Small intestine (tissue), 7 donors: ENCODE measurements around the gene TRIO. TPM values are rescaled to one million over a fixed set of nuclear protein-coding genes. Genes with fewer than 3 reads are reported as not detected.
"Not testable (repeated sequence)": the region's sequence is repeated elsewhere in the genome, so short reads cannot be mapped to it uniquely, and the experiment has no call there.

Experiments used
- DNase-seq, 2 donors: peaks; one replicate each; pipeline versions ENCODE4 v3.0.0 to v3.0.0-alpha.2; 2013
- FAIRE-seq: peaks from 2 replicates; lab custom pipeline; 2012; peaks lifted over from hg19 to GRCh38; lab: Jason Lieb, UNC
- H3K27ac ChIP-seq, 3 donors: one replicate each; pipeline ENCODE4 v1.5.1; 2013; ENCODE audit warnings: low read length in 2 of 3, mild to moderate bottlenecking in 2 of 3, control low read depth in 1 of 3, inconsistent platforms in 1 of 3, low read depth in 1 of 3, moderate library complexity in 1 of 3
- H3K27me3 ChIP-seq, 3 donors: one replicate each; pipeline ENCODE4 v1.6.1; 2013; ENCODE audit warnings: low read length in 3 of 3, inconsistent platforms in 1 of 3; ENCODE audit not compliant: control insufficient read depth in 3 of 3, insufficient read depth in 3 of 3
- H3K36me3 ChIP-seq, 3 donors: one replicate each; pipeline ENCODE4 v1.6.1; 2013; ENCODE audit warnings: low read length in 3 of 3, inconsistent platforms in 1 of 3, low read depth in 1 of 3, mild to moderate bottlenecking in 1 of 3, moderate library complexity in 1 of 3; ENCODE audit not compliant: control insufficient read depth in 3 of 3, insufficient read depth in 2 of 3
- H3K4me1 ChIP-seq, 3 donors: one replicate each; pipeline ENCODE4 v1.6.1; 2013; ENCODE audit warnings: low read length in 2 of 3, inconsistent platforms in 1 of 3, low read depth in 1 of 3, mild to moderate bottlenecking in 1 of 3, moderate library complexity in 1 of 3; ENCODE audit not compliant: control insufficient read depth in 3 of 3, insufficient read depth in 2 of 3
- H3K4me3 ChIP-seq, 3 donors: one replicate each; pipeline ENCODE4 v1.5.1; 2013; ENCODE audit warnings: low read length in 3 of 3, control low read depth in 1 of 3, inconsistent platforms in 1 of 3, low read depth in 1 of 3, mild to moderate bottlenecking in 1 of 3, moderate library complexity in 1 of 3
- H3K9me3 ChIP-seq, 2 donors: one replicate each; pipeline ENCODE4 v1.6.1; 2013; ENCODE audit warnings: low read depth in 1 of 2, low read length in 1 of 2; ENCODE audit not compliant: control insufficient read depth in 2 of 2, insufficient read depth in 1 of 2
- WGBS, 3 donors: extraction: QIAGEN DNeasy Blood & Tissue Kit; methylation state at CpG; one replicate each; pipeline ENCODE4 v1.1.7; 2013; 5-methylcytosine and 5-hydroxymethylcytosine counted together
- polyA plus RNA-seq, 4 donors: library from polyadenylated mRNA; stranded (reverse) in 3 of 4; unstranded in 1 of 4; fragments of 200-250 nt in 3 of 4; fragments of 120-200 nt in 1 of 4; gene quantifications; one replicate each; pipeline versions ENCODE4 v1.2.1 to v1.2.3, GENCODE V29; 2013
- donor health status: healthy with polysubstance abuse.
- donor health status: control.
- donor health status: control.
- donor health status: Bipolar disorder and iron deficiency.
- donor health status: healthy.

TRIO gene
- polyA plus RNA-seq, 4 donors: 13.2 to 50.8 (median 23.3) TPM

- Histone ChIP-seq H3K9me3 (peaks cover 0 to 37% of the 10 kb centered on the region in 2 donors), H3K4me1 (peaks cover 2 to 18% (median 6%) of the 10 kb centered on the region in 3 donors)
- DNase-seq, H3K36me3 ChIP-seq, H3K27me3 ChIP-seq, H3K4me3 ChIP-seq, FAIRE-seq, H3K27ac ChIP-seq: not testable (repeated sequence)
- 73 to 89% (median 86%) methylated on average over 3 of the region's 3 CpGs for WGBS, 3 donors
Observed at GRCh38 chr5:14554288-14554687, 411.1 kb downstream of the TRIO start.

GRCh38 chr5:14556015-14556414, 412.9 kb downstream of the TRIO start:
- Histone ChIP-seq H3K9me3 (peaks cover 0 to 37% of the 10 kb centered on the region in 2 donors), H3K4me1 (peaks cover 2 to 15% (median 6%) of the 10 kb centered on the region in 3 donors)

GRCh38 chr5:14557203-14557770, 414.1 kb downstream of the TRIO start:
- no peaks in the 10 kb centered on the region for H3K36me3 ChIP-seq
- no peaks in the 10 kb centered on the region for H3K27me3 ChIP-seq
- H3K4me1 ChIP-seq: peaks cover 2 to 14% (median 6%) of the 10 kb centered on the region in 3 donors
- peak; percentile 48 to 89 for DNase-seq
- 22 to 37% (median 26%) methylated on average over 8 of the region's 8 CpGs for WGBS, 3 donors
- H3K4me3 ChIP-seq: no peak overlapping the region
- FAIRE-seq: no peak
- H3K9me3 ChIP-seq: peaks cover 0 to 30% of the 10 kb centered on the region in 2 donors
- peak overlapping the region in 1 of 3 donors; percentile 83 for H3K27ac ChIP-seq

More at GRCh38 chr5:14556015-14556414, 412.9 kb downstream of the TRIO start:
- H3K36me3 ChIP-seq: no peaks in the 10 kb centered on the region
- H3K4me3 ChIP-seq: no peak overlapping the region
- 18 to 54% (median 34%) methylated on average over 2 of the region's 2 CpGs for WGBS, 3 donors
- H3K27me3 ChIP-seq: no peaks in the 10 kb centered on the region
- peak in 1 of 2 donors; percentile 81 for DNase-seq
- FAIRE-seq: no peak
- peak overlapping the region in 1 of 3 donors; percentile 62 for H3K27ac ChIP-seq

GRCh38 chr5:14557791-14558415, 414.8 kb downstream of the TRIO start:
- DNase-seq (peak; percentile 12 to 63), FAIRE-seq (no peak)
- Histone ChIP-seq H3K27ac (peak overlapping the region in 1 of 3 donors; percentile 43), H3K9me3 (peaks cover 0 to 27% of the 10 kb centered on the region in 2 donors), H3K4me3 (no peak overlapping the region), H3K4me1 (peaks cover 0 to 14% (median 6%) of the 10 kb centered on the region in 3 donors), H3K36me3 (no peaks in the 10 kb centered on the region), H3K27me3 (no peaks in the 10 kb centered on the region)
- 20 to 42% (median 22%) methylated on average over 8 of the region's 8 CpGs for WGBS, 3 donors

Other genes with a start within 250 kb of the TRIO start
- under 1 TPM in 2 of 4 donors, not detected in 2; 0.01 to 0.44 TPM for gene DNAH5, start 198.7 kb upstream of the TRIO start, polyA plus RNA-seq